ENCODE measurements around the gene LIMK2.

LIMK2 gene

GRCh38 chr22:31327806-31328543, 115.9 kb downstream of the LIMK2 start:
- DNase-seq (ENCODE audit: low read depth in 1 of 2, low spot score in 1 of 2): no peak

- DNase-seq (ENCODE audit: low read depth in 1 of 2, low spot score in 1 of 2): no peak
Observed at GRCh38 chr22:31328544-31328960, 116.5 kb downstream of the LIMK2 start.

GRCh38 chr22:31329029-31329428, 116.9 kb downstream of the LIMK2 start:
- no peak for DNase-seq (ENCODE audit: low read depth in 1 of 2, low spot score in 1 of 2)
